H1 (cell line): ENCODE results near the gene ELF4. TPM values are rescaled to one million over a fixed set of nuclear protein-coding genes. Genes with fewer than 3 reads are reported as not detected.
A peak's percentile ranks its signal among the peaks of the same experiment; 100 is the strongest.

Experiments
- BACH1 ChIP-seq: IDR thresholded peaks from 2 replicates; pipeline ENCODE4 v1.6.1; 2012; ENCODE audit warnings: low read length, improper control_type of control experiment
- CHD1 ChIP-seq: IDR thresholded peaks from 2 replicates; pipeline ENCODE4 v1.6.1; 2012; ENCODE audit warnings: low read depth, low read length, improper control_type of control experiment
- CREB1 ChIP-seq: IDR thresholded peaks from 2 replicates; pipeline ENCODE4 v1.6.1; 2012; ENCODE audit warnings: inconsistent platforms
- JUND ChIP-seq: IDR thresholded peaks from 2 replicates; pipeline ENCODE4 v1.6.1; 2011; ENCODE audit warnings: mild to moderate bottlenecking, improper control_type of control experiment, low read length
- MAFK ChIP-seq: IDR thresholded peaks from 2 replicates; pipeline ENCODE4 v1.6.1; 2012; ENCODE audit warnings: low read depth, mild to moderate bottlenecking, improper control_type of control experiment, low read length
- SAP30 ChIP-seq: fragments of 300-600 bp; sonication (generic); IDR thresholded peaks from 2 replicates; pipeline ENCODE4 v1.7.1; 2012; ENCODE audit warnings: low read length, moderate library complexity, mild to moderate bottlenecking, inconsistent platforms; ENCODE audit not compliant: insufficient read depth, insufficient replicate concordance
- TBP ChIP-seq: IDR thresholded peaks from 2 replicates; pipeline ENCODE4 v1.6.1; 2011; ENCODE audit warnings: low read depth, low read length, improper control_type of control experiment
- polyA plus RNA-seq, 7 experiments: library from polyadenylated mRNA; depleted of rRNA in 3 of 7; stranded (reverse) in 5 of 7; unstranded in 2 of 7; fragments of >200 nt in 5 of 7; fragments of 200-250 nt in 2 of 7; gene quantifications; 1 replicate in 5 of 7; 2 replicates in 1 of 7; 4 replicates in 1 of 7; pipeline versions ENCODE4 v1.2.1 to v1.2.3, GENCODE V29; 2011 to 2013; ENCODE audit warnings: missing spikeins in 2 of 7, mixed read lengths in 2 of 7
- total RNA-seq: library from RNA; stranded (reverse); fragmentation: NEBNext Ultra II Directional; extraction: Animal tissue kit (Norgen Biotek cat#: 25700); gene quantifications from 2 replicates; pipeline ENCODE4 v1.2.1, GENCODE V29; 2021
- TF ChIP-seq, protein P1 (sequence below), 3 experiments: IDR thresholded peaks; 1 replicate in 2 of 3; 2 replicates in 1 of 3; pipeline versions ENCODE4 v1.5.1 to v1.6.1; 2011; ENCODE audit warnings: low read length in 3 of 3, mild to moderate bottlenecking in 3 of 3, inconsistent platforms in 2 of 3, low read depth in 1 of 3, moderate library complexity in 1 of 3; ENCODE audit not compliant: insufficient read depth in 1 of 3; ENCODE audit errors: control extremely low read depth in 1 of 3

The ELF4 gene
- total and polyA plus RNA-seq, 2 of the 8 experiments (the other 6 are each of a cell fraction or from before 2014, with no cell fraction given), result 1.8 to 2.0 TPM

DNA sequence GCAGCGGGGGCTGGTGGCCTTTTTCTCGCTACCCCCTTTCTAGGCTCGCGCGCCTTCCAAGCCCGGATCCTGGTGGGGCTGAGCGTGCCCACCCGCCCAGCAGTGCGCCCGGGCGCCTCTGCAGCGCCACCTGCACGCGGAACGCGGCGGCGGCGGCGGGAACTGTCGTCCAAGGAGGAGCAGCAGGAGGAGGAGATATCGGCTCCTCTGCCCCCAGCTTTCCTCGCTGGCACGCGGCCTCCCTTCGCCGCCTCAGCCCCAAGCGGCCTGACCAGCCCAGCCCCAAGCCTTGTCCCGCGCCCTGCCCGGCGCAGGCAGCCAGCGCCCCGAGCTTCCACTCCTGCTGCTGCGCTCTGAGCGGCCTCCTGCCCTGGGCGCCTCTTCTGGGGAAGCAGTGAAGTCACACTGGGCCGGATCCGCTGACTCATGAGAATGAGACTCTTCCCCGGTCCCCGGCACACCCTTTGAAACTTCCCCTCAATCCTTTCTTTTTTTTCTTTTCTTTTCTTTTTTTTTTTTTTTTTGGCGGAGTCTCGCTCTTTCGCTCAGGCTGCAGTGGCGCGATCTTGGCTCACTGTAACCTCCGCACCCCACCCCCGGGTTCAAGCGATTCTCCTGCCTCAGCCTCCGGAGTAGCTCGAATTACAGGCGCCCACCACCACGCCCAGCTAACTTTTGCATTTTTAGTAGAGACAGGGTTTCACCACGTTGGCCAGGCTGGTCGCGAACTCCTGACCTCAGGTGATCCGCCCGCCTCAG is 10.6 kb upstream of the ELF4 start (continued):
- TF ChIP-seq, protein P1, sequence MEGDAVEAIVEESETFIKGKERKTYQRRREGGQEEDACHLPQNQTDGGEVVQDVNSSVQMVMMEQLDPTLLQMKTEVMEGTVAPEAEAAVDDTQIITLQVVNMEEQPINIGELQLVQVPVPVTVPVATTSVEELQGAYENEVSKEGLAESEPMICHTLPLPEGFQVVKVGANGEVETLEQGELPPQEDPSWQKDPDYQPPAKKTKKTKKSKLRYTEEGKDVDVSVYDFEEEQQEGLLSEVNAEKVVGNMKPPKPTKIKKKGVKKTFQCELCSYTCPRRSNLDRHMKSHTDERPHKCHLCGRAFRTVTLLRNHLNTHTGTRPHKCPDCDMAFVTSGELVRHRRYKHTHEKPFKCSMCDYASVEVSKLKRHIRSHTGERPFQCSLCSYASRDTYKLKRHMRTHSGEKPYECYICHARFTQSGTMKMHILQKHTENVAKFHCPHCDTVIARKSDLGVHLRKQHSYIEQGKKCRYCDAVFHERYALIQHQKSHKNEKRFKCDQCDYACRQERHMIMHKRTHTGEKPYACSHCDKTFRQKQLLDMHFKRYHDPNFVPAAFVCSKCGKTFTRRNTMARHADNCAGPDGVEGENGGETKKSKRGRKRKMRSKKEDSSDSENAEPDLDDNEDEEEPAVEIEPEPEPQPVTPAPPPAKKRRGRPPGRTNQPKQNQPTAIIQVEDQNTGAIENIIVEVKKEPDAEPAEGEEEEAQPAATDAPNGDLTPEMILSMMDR (IDR thresholded peaks at IDR 0.05; ENCODE audit: control extremely low read depth in 1 of 3, insufficient read depth in 1 of 3, low read depth in 1 of 3, low read length in 3 of 3), result peak; percentile 49 to 68 (median 64)
- no peak for TF ChIP-seq JUND
- TF ChIP-seq SAP30, result no peak
- TF ChIP-seq CREB1, result no peak
- TF ChIP-seq BACH1, result 0 out of 2 replicates have a peak, but pooled peaks have one; percentile 21
- TF ChIP-seq CHD1, result no peak
- peak; percentile 28; the same call in 1 of the 2 replicates for TF ChIP-seq TBP
- peak; percentile 58; the same call in 1 of the 2 replicates for TF ChIP-seq MAFK
